ENCODE measurements around the gene DNASE1L3. TPM values are rescaled to one million over a fixed set of nuclear protein-coding genes. Genes with fewer than 3 reads are reported as not detected.
"Not testable (repeated sequence)": the region's sequence is repeated elsewhere in the genome, so short reads cannot be mapped to it uniquely, and the experiment has no call there.

Gene DNASE1L3
- total RNA-seq, 4 donors from 2014 or later = 0.58 to 2.4 (median 1.3) TPM; not detected in 1

GRCh38 chr3:58230876-58231552, 20.2 kb upstream of the DNASE1L3 start:
- H3K9me3 ChIP-seq = no peaks in the 10 kb centered on the region
- peaks cover 5% of the 10 kb centered on the region for H3K27me3 ChIP-seq
- TF ChIP-seq POLR2AphosphoS5 (IDR thresholded peaks at IDR 0.05) (no peak), CTCF (IDR thresholded peaks at IDR 0.05) (no peak), EP300 (IDR thresholded peaks at IDR 0.05) (no peak), POLR2A (IDR thresholded peaks at IDR 0.05) (no peak)
- H3K4me1 ChIP-seq = peaks cover 0 to under 1% (median 0%) of the 10 kb centered on the region in 3 donors
- WGBS, 2 donors (ENCODE audit: low coverage in 1 of 2) = 0 to 8% methylated on average over 1 of the region's 1 CpG
- ATAC-seq = no peak
- H3K4me3 ChIP-seq = no peak overlapping the region
- H3K36me3 ChIP-seq = no peaks in the 10 kb centered on the region
- no peak overlapping the region for H3K27ac ChIP-seq

- H3K4me3 ChIP-seq, ATAC-seq, H3K9me3 ChIP-seq, H3K27ac ChIP-seq, H3K36me3 ChIP-seq, H3K27me3 ChIP-seq, H3K4me1 ChIP-seq: not testable (repeated sequence)
- WGBS, 2 donors (ENCODE audit: low coverage in 1 of 2) = 73 to 79% methylated on average over 3 of the region's 3 CpGs
These were observed 17.2 kb upstream of the DNASE1L3 start for GRCh38 chr3:58227933-58228332.

GRCh38 chr3:58223855-58224254, 13.1 kb upstream of the DNASE1L3 start:
- H3K27ac ChIP-seq = no peak overlapping the region
- H3K27me3 ChIP-seq = peaks cover 5% of the 10 kb centered on the region
- no peaks in the 10 kb centered on the region for H3K36me3 ChIP-seq
- WGBS, 2 donors (ENCODE audit: low coverage in 1 of 2) = 86 to 92% methylated on average over 3 to 4 of the region's 4 CpGs
- H3K9me3 ChIP-seq = no peaks in the 10 kb centered on the region
- H3K4me1 ChIP-seq = no peaks in the 10 kb centered on the region
- H3K4me3 ChIP-seq = no peak overlapping the region
- no peak for TF ChIP-seq CTCF (IDR thresholded peaks at IDR 0.05)
- no peak for TF ChIP-seq EP300 (IDR thresholded peaks at IDR 0.05)
- no peak for TF ChIP-seq POLR2A (IDR thresholded peaks at IDR 0.05)
- no peak for TF ChIP-seq POLR2AphosphoS5 (IDR thresholded peaks at IDR 0.05)
- no peak for ATAC-seq

- Histone ChIP-seq H3K27me3 (peaks cover 5% of the 10 kb centered on the region), H3K27ac (no peak overlapping the region), H3K9me3 (no peaks in the 10 kb centered on the region), H3K4me3 (no peak overlapping the region), H3K4me1 (peaks cover 0 to 7% (median 0%) of the 10 kb centered on the region in 3 donors), H3K36me3 (no peaks in the 10 kb centered on the region)
- ATAC-seq = no peak
- WGBS, 2 donors (ENCODE audit: low coverage in 1 of 2) = 53 to 72% methylated on average over 2 to 8 of the region's 8 CpGs
- TF ChIP-seq CTCF (IDR thresholded peaks at IDR 0.05) (no peak), POLR2AphosphoS5 (IDR thresholded peaks at IDR 0.05) (no peak), EP300 (IDR thresholded peaks at IDR 0.05) (no peak), POLR2A (IDR thresholded peaks at IDR 0.05) (no peak)
These were observed 11.5 kb upstream of the DNASE1L3 start for GRCh38 chr3:58222161-58222724.

GRCh38 chr3:58218904-58219303, 8.1 kb upstream of the DNASE1L3 start:
- H3K9me3 ChIP-seq = no peaks in the 10 kb centered on the region
- ATAC-seq = no peak
- H3K4me3 ChIP-seq = no peak overlapping the region
- H3K36me3 ChIP-seq = no peaks in the 10 kb centered on the region
- TF ChIP-seq POLR2A (IDR thresholded peaks at IDR 0.05) (no peak), POLR2AphosphoS5 (IDR thresholded peaks at IDR 0.05) (no peak), CTCF (IDR thresholded peaks at IDR 0.05) (no peak), EP300 (IDR thresholded peaks at IDR 0.05) (no peak)
- no peaks in the 10 kb centered on the region for H3K27me3 ChIP-seq
- no peak overlapping the region for H3K27ac ChIP-seq
- 89% methylated on average over 1 of the region's 1 CpG; no CpG with 5 or more reads in 1 of the 2 donors for WGBS, 2 donors (ENCODE audit: low coverage in 1 of 2)
- peaks cover 0 to 12% (median 0%) of the 10 kb centered on the region in 3 donors for H3K4me1 ChIP-seq

All from gastroesophageal sphincter (tissue), 4 donors.